Duodenal mucosa (tissue), 2 donors: ENCODE results near the gene SLC7A4.
"Not testable (repeated sequence)": the region's sequence is repeated elsewhere in the genome, so short reads cannot be mapped to it uniquely, and the experiment has no call there.

ENCODE experiments used
- H3K27ac ChIP-seq: one replicate; pipeline ENCODE4 v1.7.0; 2013; ENCODE audit warnings: low read depth, low read length
- H3K27me3 ChIP-seq, 2 donors: one replicate each; pipeline ENCODE4 v1.7.0; 2013; ENCODE audit warnings: low read length in 2 of 2, control low read depth in 1 of 2; ENCODE audit not compliant: insufficient read depth in 2 of 2, control insufficient read depth in 1 of 2
- H3K36me3 ChIP-seq, 2 donors: one replicate each; pipeline ENCODE4 v1.7.0; 2013; ENCODE audit warnings: low read length in 2 of 2, control low read depth in 1 of 2; ENCODE audit not compliant: insufficient read depth in 2 of 2, control insufficient read depth in 1 of 2
- H3K4me1 ChIP-seq, 2 donors: one replicate each; pipeline ENCODE4 v1.7.0; 2013; ENCODE audit warnings: low read length in 2 of 2, control low read depth in 1 of 2; ENCODE audit not compliant: insufficient read depth in 2 of 2, control insufficient read depth in 1 of 2
- H3K4me3 ChIP-seq, 2 donors: one replicate each; pipeline ENCODE4 v1.7.0; 2013; ENCODE audit warnings: low read length in 2 of 2, low read depth in 1 of 2
- H3K9ac ChIP-seq, 2 donors: one replicate each; pipeline ENCODE4 v1.7.0; 2013; ENCODE audit warnings: low read length in 2 of 2, low read depth in 1 of 2
- H3K9me3 ChIP-seq, 2 donors: one replicate each; pipeline ENCODE4 v1.7.0; 2013; ENCODE audit warnings: low read length in 2 of 2, control low read depth in 1 of 2; ENCODE audit not compliant: control insufficient read depth in 1 of 2

The SLC7A4 gene

DNA sequence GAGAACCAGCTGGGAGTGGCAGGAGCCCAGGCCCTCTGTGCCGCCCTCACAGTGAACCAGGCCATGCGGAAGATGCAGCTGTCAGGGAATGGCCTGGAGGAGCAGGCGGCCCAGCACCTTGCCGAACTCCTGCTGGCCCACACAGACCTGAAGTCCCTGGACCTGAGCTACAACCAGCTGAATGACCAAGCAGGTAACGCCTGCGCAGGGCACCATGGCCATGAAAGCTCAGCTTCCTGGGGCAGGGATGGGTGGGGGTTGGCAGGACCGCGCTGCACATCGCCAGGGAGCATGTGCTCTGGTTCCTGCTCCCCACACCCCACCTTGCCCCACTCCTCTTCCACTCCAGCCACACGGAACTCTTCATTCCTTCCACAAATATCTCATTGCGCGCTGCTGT, 16.6 kb upstream of the SLC7A4 start:
- not testable (repeated sequence) for H3K4me3 ChIP-seq, H3K36me3 ChIP-seq, H3K9me3 ChIP-seq, H3K27me3 ChIP-seq, H3K9ac ChIP-seq, H3K27ac ChIP-seq
- H3K4me1 ChIP-seq, result peaks cover 13 to 15% of the 10 kb centered on the region in 2 donors

DNA sequence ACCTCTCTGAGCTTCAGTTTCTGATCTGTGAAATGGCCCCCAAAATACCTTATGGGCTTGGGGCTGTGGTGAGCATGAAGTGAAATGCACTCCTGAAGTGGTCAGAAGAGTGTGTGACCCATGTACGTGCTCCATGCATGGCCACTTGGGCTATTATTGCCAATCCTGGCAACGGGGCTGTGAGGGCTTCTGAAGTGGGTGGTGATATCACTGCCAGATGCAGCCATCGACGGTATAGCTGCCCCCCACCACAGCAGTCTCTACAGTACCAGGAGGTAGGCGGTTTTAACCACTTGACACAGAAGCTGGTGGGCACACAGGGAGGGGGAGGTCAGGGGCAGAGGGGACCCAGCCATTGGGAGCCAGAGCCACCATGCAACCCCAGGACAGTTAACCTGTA, 16.1 kb upstream of the SLC7A4 start:
- H3K9me3 ChIP-seq, H3K36me3 ChIP-seq, H3K27me3 ChIP-seq, H3K9ac ChIP-seq, H3K27ac ChIP-seq, H3K4me3 ChIP-seq: not testable (repeated sequence)
- H3K4me1 ChIP-seq, result peaks cover 18% of the 10 kb centered on the region in 2 donors

DNA sequence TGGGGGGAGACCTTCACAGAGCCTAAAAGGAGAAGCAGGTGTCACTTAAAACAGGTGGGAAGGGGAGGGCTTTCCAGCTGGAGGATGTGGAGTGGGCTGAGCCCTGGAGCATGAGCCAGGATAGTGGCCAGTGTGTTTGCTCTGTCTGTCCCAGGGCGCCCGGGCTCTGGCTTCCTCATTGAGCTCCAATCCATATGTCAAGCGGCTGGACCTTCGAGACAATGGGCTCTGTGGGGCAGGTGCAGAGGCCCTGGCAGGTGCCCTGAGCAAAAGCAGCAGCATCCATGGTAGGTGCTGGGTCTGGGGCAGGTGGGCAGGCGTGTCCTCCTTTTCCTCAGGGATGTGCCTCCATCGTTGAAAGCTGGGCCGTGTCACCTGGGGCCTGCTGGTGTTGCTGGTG, 15.4 kb upstream of the SLC7A4 start:
- H3K27me3 ChIP-seq, result no peaks in the 10 kb centered on the region
- H3K4me1 ChIP-seq, result peaks cover 24 to 25% of the 10 kb centered on the region in 2 donors
- H3K9me3 ChIP-seq, result no peaks in the 10 kb centered on the region
- H3K9ac ChIP-seq, result no peak overlapping the region
- H3K27ac ChIP-seq, result no peak overlapping the region
- no peaks in the 10 kb centered on the region for H3K36me3 ChIP-seq
- H3K4me3 ChIP-seq, result no peak overlapping the region

GRCh38 chr22:21047035-21047661, 14.8 kb upstream of the SLC7A4 start:
- H3K4me1 ChIP-seq, result peaks cover 24 to 25% of the 10 kb centered on the region in 2 donors

DNA sequence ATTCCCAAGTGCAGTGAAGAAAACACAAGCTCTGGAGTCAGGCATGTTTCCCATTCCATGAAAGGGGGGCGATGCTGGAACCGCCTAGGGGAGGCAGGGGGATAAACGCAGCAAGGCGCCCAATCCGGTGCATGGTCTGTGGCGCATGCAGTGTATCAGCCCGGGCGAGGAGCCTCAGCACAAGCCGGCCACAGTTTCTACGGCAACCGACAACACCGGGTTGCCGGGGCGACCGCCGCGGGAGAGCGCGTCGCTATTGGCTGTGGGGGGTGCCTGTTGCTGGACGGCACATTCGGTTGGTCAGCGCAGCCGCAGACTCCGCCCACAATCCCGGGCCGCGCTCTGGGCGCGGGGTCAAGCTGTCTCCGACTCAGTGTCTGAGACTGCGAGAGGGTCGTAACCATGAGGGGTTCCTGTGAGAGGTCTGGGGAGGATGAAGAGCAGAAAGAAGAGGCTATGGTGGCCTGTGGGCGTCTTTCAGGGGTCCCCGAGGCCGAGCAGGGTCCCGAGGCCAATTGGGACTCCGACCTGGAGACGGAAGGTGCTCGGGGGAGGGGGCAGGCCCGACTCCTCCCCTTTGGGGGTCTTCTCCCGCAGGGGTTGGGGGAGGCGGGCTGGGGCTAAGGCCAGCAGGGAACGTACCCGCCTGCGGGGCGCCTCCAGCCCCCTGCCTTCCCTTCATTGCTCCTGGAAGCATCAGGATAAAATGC, 13.4 kb upstream of the SLC7A4 start, which contains the start of gene LRRC74B:
LRRC74B (plus strand) TSS at position 362 of the 710 bp plus-strand sequence; CDS start at position 403, 41 bp downstream.
- Histone ChIP-seq H3K9me3 (no peaks in the 10 kb centered on the region), H3K4me3 (peak within 1 kb of the TSS; percentile 56 to 70), H3K9ac (no peak within 1 kb of the TSS), H3K27ac (no peak within 1 kb of the TSS), H3K36me3 (no peaks in the 10 kb centered on the region), H3K4me1 (peaks cover 24 to 25% of the 10 kb centered on the region in 2 donors), H3K27me3 (no peaks in the 10 kb centered on the region)

More at GRCh38 chr22:21047035-21047661, 14.8 kb upstream of the SLC7A4 start:
- H3K9ac ChIP-seq, result no peak overlapping the region
- no peak overlapping the region for H3K4me3 ChIP-seq
- no peak overlapping the region for H3K27ac ChIP-seq
- no peaks in the 10 kb centered on the region for H3K36me3 ChIP-seq
- no peaks in the 10 kb centered on the region for H3K27me3 ChIP-seq
- H3K9me3 ChIP-seq, result no peaks in the 10 kb centered on the region

GRCh38 chr22:21044931-21045584, 12.7 kb upstream of the SLC7A4 start:
- Histone ChIP-seq H3K4me1 (peaks cover 24 to 25% of the 10 kb centered on the region in 2 donors), H3K36me3 (no peaks in the 10 kb centered on the region), H3K27me3 (no peaks in the 10 kb centered on the region), H3K4me3 (peak overlapping the region; percentile 56 to 70), H3K9me3 (no peaks in the 10 kb centered on the region), H3K27ac (no peak overlapping the region), H3K9ac (no peak overlapping the region)

DNA sequence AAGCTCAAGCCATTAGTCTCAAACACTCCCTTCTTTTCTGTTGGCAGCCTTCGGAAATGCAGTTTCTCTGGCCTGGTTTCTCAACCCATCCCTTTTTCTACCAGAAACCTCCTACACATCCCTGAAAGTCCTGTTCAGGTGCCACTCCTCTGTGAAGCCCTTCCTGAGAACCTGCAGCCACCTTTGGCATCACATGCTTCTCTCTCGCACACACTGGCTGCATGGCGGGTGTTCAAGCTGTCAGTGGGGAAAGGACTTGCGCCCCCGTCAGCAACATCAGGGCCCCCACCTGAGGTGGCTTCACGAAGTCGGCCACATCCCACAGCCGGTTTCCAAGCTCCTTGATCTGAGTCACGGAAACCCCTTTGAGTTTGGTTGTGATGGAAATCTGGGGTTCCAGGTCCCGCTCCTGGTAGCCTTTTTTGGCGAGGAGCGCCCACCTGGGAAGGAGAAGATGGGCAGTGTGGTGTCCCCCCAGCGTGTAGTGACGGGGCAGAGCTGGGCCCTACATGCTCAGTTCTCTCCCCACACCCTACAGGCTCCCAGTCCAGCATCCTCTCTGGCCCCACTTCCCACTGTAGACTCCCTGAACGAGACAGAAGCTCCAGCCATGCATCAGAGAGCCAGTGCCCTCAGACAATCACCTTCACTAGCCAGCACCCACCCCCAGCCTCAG, 11.6 kb upstream of the SLC7A4 start:
- H3K9ac ChIP-seq, result no peak overlapping the region

GRCh38 chr22:21042978-21043859, 10.9 kb upstream of the SLC7A4 start:
- peak overlapping the region in 1 of 2 donors; percentile 9 for H3K4me3 ChIP-seq
- no peaks in the 10 kb centered on the region for H3K27me3 ChIP-seq
- no peak overlapping the region for H3K9ac ChIP-seq
- H3K27ac ChIP-seq, result no peak overlapping the region
- peaks cover 24 to 25% of the 10 kb centered on the region in 2 donors for H3K4me1 ChIP-seq
- H3K9me3 ChIP-seq, result no peaks in the 10 kb centered on the region
- no peaks in the 10 kb centered on the region for H3K36me3 ChIP-seq

More for the DNA sequence above, 11.6 kb upstream of the SLC7A4 start:
- no peaks in the 10 kb centered on the region for H3K36me3 ChIP-seq
- H3K9me3 ChIP-seq, result no peaks in the 10 kb centered on the region
- no peak overlapping the region for H3K27ac ChIP-seq
- H3K4me3 ChIP-seq, result peak overlapping the region in 1 of 2 donors; percentile 9
- H3K4me1 ChIP-seq, result peaks cover 24 to 25% of the 10 kb centered on the region in 2 donors
- no peaks in the 10 kb centered on the region for H3K27me3 ChIP-seq

DNA sequence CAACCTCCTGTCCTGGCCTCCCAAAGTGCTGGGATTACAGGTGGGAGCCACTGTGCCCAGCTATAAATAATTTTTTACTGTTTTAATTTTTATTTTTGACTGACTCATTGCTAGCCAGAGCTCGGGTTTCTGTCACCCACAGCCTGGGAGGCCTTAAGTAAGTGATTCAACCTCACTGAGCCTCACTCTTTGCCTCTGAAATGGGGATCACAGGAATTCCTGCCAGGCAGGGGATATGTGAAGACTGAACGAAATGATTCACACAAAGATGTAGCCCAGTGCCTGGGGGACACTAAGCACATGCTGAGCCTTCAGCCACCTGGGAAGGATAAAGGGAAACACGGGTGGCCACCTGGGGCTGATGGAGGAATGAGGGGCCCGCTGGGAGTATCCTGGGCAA, 9.6 kb upstream of the SLC7A4 start:
- H3K36me3 ChIP-seq, result no peaks in the 10 kb centered on the region
- no peaks in the 10 kb centered on the region for H3K27me3 ChIP-seq
- H3K9me3 ChIP-seq, result no peaks in the 10 kb centered on the region
- H3K4me1 ChIP-seq, result peaks cover 24 to 25% of the 10 kb centered on the region in 2 donors
- no peak overlapping the region for H3K4me3 ChIP-seq
- H3K9ac ChIP-seq, result no peak overlapping the region
- H3K27ac ChIP-seq, result no peak overlapping the region
